Bone marrow (tissue), 2 donors: ENCODE data around the gene ISG20L2.
"Not testable (repeated sequence)": the region's sequence is repeated elsewhere in the genome, so short reads cannot be mapped to it uniquely, and the experiment has no call there.

Experiments
- DNase-seq, 2 donors: peaks; one replicate each; lab custom pipeline; 2025; lab: John Stamatoyannopoulos, UW

ISG20L2 gene, protein sequence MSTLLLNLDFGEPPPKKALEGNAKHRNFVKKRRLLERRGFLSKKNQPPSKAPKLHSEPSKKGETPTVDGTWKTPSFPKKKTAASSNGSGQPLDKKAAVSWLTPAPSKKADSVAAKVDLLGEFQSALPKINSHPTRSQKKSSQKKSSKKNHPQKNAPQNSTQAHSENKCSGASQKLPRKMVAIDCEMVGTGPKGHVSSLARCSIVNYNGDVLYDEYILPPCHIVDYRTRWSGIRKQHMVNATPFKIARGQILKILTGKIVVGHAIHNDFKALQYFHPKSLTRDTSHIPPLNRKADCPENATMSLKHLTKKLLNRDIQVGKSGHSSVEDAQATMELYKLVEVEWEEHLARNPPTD

GRCh38 chr1:156728599-156729462 lies at the start of gene ISG20L2:
Gene ISG20L2, minus strand, starts transcription at chr1:156728766. Its CDS starts 1,114 bp downstream, at chr1:156727652.
- DNase-seq: peak; percentile 93 to 98

DNA sequence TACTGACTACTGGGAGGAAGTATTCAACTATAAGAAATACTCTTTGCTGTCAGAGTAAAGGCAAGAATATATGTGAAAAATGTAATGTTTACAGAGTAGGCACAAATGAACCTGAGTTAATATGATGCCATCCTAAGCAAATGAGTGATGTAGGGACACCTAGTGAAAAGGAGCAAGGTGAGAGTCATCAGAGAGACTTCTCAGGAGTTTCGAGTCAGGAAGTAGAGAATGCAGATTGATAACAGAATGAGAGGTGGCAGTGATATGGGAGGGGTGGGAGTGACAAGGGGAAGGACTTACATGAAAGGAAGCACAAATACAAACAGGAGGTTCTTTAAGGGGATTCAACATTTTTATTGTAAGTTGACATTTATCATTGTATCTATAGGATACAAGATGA lies 49.0 kb upstream of the ISG20L2 start:
- DNase-seq: no peak

DNA sequence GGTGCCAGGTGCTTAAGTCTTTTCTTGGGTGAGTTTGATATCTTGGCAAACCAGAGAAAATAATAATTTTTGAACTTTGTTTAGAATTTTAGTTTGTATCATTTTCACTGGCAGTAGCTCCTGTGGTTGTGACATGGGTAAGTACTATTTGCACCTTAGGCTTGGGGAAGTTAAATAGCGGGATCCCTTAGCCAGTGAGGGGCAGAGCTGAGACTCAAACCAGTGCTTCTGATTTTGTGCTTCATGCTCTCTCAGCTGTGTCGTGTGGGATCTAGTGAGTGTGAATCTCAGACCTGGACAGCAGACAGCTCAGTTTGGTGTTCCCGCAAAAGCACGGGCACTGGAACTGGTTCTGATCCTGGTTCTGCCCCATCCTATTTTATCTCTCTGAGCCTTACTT lies 48.4 kb upstream of the ISG20L2 start:
- no peak for DNase-seq

GRCh38 chr1:156775799-156776198 lies 47.2 kb upstream of the ISG20L2 start:
- no peak for DNase-seq

- DNase-seq: no peak
Measured at GRCh38 chr1:156773607-156774006, 45.0 kb upstream of the ISG20L2 start.

DNA sequence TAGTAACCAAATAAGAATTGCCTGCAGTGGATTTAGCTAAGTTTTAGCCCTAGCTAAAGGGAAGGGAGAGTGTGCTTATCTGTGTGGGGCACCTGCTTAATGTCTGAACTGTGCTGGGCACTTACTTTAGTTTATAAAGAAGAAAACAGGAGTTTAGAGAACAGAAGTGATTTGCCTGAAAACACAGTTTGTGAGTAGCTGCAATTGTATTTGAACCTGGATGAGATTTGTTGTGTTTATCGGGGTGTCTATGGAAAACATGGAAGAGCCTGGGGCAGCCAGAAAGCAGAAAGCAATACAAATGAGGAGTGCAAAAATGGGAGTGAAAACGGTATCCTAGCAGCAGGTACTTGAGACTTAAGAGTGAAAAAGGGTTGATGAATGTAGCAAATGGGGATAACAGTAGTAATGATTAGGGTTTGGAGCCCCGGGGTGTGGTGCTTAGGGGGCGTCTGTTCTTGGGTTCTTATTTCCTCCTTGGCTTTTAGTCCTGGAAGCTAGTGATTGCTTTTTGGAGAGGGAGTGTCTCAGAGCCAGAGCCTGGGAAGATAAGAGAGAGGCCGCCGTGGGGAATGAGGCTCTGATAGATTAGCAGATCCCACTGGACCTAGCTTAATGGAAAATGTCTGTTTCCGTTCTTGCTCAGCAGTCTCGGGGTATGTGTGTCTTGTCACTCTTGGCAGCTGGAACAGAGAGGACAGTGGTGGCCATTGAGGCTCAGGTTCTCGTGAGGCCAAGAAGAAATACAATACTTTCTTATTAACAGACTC lies 44.3 kb upstream of the ISG20L2 start:
- DNase-seq: no peak

DNA sequence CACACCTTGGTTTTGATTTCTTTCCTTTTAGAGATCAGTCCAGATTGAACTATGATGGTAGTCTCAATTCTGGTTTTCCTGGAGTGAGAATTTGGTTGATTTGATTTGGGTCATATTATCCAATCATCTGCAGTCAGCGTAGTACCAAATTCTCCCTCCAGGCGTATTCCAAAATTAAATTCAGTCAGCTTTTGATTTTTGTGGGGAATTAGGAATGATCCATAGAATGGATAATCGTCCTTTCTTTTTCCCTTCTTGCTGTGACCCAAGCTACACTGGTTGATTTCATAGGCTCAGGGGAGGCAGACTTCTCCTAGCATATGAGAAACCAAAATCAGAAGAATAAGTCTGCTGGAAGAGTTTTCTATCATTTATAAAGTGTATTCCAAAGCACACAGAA lies 43.7 kb upstream of the ISG20L2 start:
- DNase-seq: no peak

DNA sequence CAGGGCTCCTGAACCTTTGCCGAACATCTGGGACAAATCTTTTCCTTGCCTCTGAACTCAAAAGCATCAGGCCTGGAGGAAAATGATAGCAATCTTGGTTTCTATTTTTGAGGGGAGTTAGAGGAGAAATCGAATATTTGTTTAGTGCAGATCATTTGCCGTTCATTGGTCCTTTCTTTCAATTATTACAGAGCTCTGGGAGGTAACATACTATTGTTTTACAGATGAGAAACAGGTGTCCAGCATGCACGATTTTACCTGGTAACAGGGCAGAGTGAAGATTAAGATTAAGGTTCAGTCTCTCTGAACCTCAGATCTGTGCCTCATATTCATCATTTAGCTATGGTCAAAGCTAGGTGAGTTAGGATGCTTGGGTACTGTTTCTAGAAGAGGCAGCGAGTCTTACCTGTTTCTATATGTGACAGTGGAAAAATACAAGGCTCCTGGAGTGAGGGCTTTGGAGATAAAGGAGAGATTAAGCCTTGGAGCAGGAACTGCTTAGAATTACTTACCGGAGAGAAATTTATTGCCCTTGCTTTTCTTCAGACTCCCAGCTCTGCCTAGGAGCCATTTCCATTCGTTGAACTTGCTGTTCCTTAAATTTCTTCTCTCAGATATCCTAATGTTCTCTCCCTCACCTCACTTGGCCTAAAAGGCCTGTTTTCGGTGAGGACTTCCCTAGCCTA lies 40.2 kb upstream of the ISG20L2 start:
- no peak for DNase-seq

GRCh38 chr1:156767879-156768604 lies 39.5 kb upstream of the ISG20L2 start:
- DNase-seq: peak in 1 of 2 donors; percentile 64

DNA sequence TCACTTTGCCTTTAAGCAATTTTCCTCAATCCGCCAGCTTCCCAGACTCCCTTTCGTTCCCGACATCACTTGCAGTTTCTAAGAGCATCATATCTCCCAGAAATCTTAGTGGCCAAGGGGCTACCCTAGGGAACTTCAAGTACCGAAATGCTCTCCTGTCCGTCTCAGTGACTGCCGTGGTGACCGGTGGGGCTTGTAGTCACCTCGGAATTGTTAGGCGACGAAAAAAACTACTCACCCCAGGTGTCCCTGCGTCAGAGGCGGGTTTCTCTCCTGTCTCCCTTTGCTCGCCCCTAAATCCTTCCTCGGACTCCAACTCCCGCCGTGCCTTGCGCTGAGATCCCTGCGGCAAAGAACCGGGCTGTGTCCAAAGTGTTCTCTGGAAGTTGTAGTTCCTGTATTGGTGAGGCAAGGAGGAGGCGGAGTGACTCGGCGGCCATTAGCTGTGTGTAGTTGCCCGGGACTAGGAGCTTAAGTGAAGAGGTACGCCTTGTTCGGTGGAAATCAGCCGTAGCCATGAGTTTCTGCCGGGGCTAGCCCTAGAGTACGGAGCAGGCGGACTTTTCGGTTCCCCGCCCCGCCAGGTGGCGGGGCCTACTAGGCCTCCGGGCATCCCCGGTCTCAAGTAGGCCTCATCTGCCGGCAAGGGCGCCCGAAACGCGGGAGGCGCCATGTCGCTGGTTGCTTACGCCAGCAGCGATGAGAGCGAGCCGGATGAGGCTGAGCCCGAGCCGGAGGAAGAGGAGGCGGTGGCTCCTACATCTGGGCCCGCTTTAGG lies 38.7 kb upstream of the ISG20L2 start, which contains the start of gene PRCC:
TSS of gene PRCC (plus strand) at position 435 of the 778 bp plus-strand sequence. CDS start at position 672, 237 bp downstream.
- DNase-seq: peak; percentile 82 to 100

DNA sequence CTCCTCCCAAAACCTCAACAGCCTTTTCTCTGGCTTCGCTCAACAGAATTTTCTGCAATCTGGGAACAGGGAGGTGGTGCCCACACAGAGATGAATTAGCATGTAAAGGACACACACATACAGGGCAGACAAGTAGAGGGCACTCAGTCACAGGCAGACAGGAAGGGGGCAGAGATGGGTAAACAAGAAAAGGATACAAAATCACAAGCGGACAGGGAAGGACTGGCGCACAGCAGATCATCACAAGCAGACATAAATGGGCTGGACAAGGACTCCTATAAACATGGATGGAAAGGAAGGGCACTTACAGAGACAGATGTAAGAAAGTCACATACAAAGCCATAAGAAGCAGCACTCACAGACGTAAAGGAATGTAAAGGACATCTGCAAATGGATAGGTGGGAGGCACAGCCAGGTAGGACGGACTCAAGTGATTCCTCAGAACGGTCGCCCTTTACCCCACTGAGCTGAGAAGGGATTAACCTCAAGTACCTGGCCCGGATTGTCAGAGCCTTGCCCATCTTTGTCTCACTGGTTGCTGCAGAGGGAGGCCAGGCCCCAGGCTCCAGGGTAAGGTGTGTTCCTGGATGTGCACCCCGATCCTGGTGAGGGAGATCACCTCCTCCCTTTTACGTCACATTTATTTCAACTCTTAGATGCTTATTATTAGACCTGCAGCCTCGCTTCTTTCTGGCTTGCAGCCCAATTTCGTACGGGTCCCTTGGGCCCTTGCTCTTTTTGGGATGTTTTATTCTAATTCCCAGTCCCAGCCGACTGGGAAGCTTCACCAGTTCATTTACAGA lies 37.9 kb upstream of the ISG20L2 start:
- DNase-seq: peak in 1 of 2 donors; percentile 69

DNA sequence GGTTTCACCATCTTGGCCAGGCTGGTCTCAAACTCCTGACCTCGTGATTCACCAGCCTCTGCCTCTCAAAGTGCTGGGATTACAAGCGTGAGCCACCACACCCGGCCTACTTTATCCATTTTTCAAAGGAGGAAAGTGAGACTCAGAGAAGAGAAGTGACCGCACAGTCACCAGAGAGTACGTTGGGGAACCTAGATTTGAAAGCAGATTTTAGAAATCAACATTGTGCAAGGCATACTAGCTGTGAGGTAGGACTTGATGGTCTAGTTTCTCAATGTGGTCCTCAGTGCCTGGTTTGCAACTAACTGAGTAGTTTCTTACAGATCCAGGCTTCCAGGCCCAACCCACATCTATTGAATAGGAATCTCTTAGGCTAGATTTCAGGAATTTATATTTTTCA lies 37.1 kb upstream of the ISG20L2 start:
- no peak for DNase-seq

DNA sequence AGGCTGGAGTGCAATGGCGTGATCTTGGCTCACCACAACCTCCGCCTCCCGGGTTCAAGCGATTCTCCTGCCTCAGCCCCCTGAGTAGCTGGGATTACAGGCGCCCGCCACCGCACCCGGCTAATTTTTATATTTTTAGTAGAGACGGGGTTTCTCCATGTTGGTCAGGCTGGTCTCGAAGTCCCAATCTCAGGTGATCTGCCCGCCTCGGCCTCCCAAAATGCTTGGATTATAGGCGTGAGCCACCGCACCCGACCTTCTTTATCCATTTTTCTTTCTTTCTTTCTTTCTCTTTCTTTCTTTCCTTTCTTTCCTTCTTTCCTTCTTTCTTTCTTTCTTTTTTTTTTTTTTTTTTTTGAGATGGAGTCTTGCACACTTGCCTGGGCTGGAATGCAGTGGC lies 36.6 kb upstream of the ISG20L2 start:
- DNase-seq: not testable (repeated sequence)

DNA sequence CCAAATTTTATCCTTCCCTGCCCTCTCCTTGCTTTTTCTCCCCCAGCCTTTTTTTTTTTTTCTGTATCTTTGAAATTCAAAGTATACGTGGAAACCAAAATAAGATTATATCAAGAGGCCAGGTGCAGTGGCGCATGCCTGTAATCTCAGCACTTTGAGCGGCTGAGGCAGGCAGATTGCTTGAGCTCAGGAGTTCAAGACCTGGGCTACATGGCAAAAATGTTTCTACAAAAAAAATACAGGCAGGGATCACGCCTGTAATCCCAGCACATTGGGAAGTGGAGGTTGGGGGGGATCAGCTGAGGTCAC lies 32.2 kb upstream of the ISG20L2 start:
- DNase-seq: no peak

DNA sequence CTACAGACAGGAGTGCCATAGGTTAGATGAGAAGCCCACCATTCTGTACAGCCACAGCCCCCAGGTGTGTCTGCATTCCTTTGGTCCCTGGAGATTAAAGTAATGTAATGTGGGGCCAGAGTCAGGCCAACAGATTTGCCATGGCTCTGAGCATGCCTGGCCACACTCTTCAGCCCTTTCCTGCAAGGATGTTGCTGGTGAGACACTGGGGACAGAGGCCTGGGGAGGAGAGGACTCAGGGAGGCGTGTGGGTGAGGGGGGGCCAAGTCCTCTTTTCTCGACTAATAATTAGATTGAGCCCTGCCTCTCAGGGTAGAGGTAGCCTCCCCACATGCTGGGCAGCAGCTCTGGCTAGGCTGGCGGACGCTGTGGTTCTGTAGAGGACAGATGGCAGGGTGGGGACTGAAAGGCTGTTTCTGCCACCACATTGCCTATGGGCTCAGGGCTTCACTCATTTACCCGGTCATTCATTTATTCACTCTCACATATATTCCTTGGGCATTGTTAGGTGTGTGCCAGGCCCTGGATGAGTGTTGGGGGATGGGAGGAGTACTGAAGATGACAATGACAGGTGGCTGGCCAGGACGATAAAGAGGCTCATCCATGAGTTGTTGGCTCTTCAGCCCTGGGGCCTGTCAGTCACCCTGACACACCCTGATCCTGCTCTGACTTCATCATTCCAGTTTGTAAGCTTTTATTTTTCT lies 31.7 kb upstream of the ISG20L2 start:
- no peak for DNase-seq

GRCh38 chr1:156757572-156758253 lies 29.1 kb upstream of the ISG20L2 start:
- not testable (repeated sequence) for DNase-seq

GRCh38 chr1:156756355-156756754 lies 27.8 kb upstream of the ISG20L2 start:
- DNase-seq: no peak

- no peak for DNase-seq
Measured at GRCh38 chr1:156755527-156755950, 27.0 kb upstream of the ISG20L2 start.
